GM19395 (cell line): ENCODE data around the gene PCIF1.
A peak's percentile ranks its signal among the peaks of the same experiment; 100 is the strongest.
"Not testable (repeated sequence)": the region's sequence is repeated elsewhere in the genome, so short reads cannot be mapped to it uniquely, and the experiment has no call there.

Source experiments
- ATAC-seq: cut with Tn5 transposase; IDR thresholded peaks from one replicate; pipeline ENCODE4 v1.9.1; 2021; ENCODE audit warnings: mild to moderate bottlenecking, moderate library complexity; ENCODE audit not compliant: unreplicated experiment

Gene PCIF1

GRCh38 chr20:45934586-45935415 lies at the start of gene PCIF1:
PCIF1 (plus strand) TSS chr20:45934683; CDS start chr20:45939000, 4,317 bp downstream.
- peak; percentile 75 for ATAC-seq

GRCh38 chr20:45886590-45887345 lies 47.7 kb upstream of the PCIF1 start:
- ATAC-seq, result no peak

GRCh38 chr20:45887346-45887715 lies 47.2 kb upstream of the PCIF1 start, which contains the start of gene SPATA25:
SPATA25 (minus strand) TSS chr20:45887622; CDS start chr20:45887590, 32 bp downstream.
- no peak for ATAC-seq

- no peak for ATAC-seq
Measured at GRCh38 chr20:45888681-45889080, 45.8 kb upstream of the PCIF1 start.

- ATAC-seq, result no peak
Measured at GRCh38 chr20:45890077-45890984, 44.2 kb upstream of the PCIF1 start.

- ATAC-seq, result peak; percentile 86
Measured at GRCh38 chr20:45890985-45891983, 43.2 kb upstream of the PCIF1 start, which contains the start of the genes CTSA and NEURL2. CTSA (plus strand) TSS chr20:45891335; CDS start chr20:45891569, 234 bp downstream. NEURL2 (minus strand) TSS chr20:45891208; CDS start chr20:45890991, 217 bp downstream.

GRCh38 chr20:45892049-45892825 lies 42.2 kb upstream of the PCIF1 start:
- no peak for ATAC-seq

- ATAC-seq, result no peak
Measured at GRCh38 chr20:45892828-45893500, 41.5 kb upstream of the PCIF1 start.

GRCh38 chr20:45893831-45894230 lies 40.7 kb upstream of the PCIF1 start:
- ATAC-seq, result no peak

GRCh38 chr20:45894797-45895196 lies 39.7 kb upstream of the PCIF1 start:
- no peak for ATAC-seq

GRCh38 chr20:45896641-45897161 lies 37.8 kb upstream of the PCIF1 start:
- ATAC-seq, result no peak

- ATAC-seq, result no peak
Measured at GRCh38 chr20:45897289-45897688, 37.2 kb upstream of the PCIF1 start.

- no peak for ATAC-seq
Measured at GRCh38 chr20:45897692-45898091, 36.8 kb upstream of the PCIF1 start.

GRCh38 chr20:45898285-45898684 lies 36.2 kb upstream of the PCIF1 start:
- ATAC-seq, result no peak

GRCh38 chr20:45899046-45899835 lies 35.2 kb upstream of the PCIF1 start:
- no peak for ATAC-seq

- ATAC-seq, result not testable (repeated sequence)
Measured at GRCh38 chr20:45901332-45901731, 33.2 kb upstream of the PCIF1 start.

- ATAC-seq, result no peak
Measured at GRCh38 chr20:45902199-45902701, 32.2 kb upstream of the PCIF1 start.
